HEK293 (cell line): ENCODE results near the gene CDH23.
A peak's percentile ranks its signal among the peaks of the same experiment; 100 is the strongest.

Experiments used
- CTCF ChIA-PET: fragments of 350-600 bp; formaldehyde crosslinking; extraction: SDS; loops from one replicate; lab custom pipeline; 2021; ENCODE audit warnings: antibody characterized with exemption; lab: Yijun Ruan, JAX
- POLR2A ChIA-PET: fragments of 300-600 bp; formaldehyde crosslinking; extraction: SDS; loops from one replicate; lab custom pipeline; 2020; ENCODE audit warnings: antibody characterized with exemption, inconsistent platforms; lab: Yijun Ruan, JAX
- H3K27ac ChIP-seq: fragments of 200-500 bp; sonication (Bioruptor generic); 2 replicates; pipeline ENCODE4 v1.5.1; 2014; ENCODE audit warnings: low read depth, low read length, control low read depth, inconsistent platforms; ENCODE audit errors: extremely low read depth
- H3K36me3 ChIP-seq, 2 experiments: fragments of 200-500 bp in 1 of 2; sonication (Bioruptor generic) in 1 of 2; 1 replicate in 1 of 2; 2 replicates in 1 of 2; pipeline ENCODE4 v1.5.1; 2014 to 2017; ENCODE audit warnings: inconsistent platforms in 2 of 2, low read length in 2 of 2; ENCODE audit not compliant: control insufficient read depth in 2 of 2, insufficient read depth in 1 of 2
- H3K4me1 ChIP-seq: fragments of 200-500 bp; sonication (Bioruptor generic); 2 replicates; pipeline ENCODE4 v1.5.1; 2014; ENCODE audit warnings: mild to moderate bottlenecking, low read length, inconsistent platforms; ENCODE audit not compliant: control insufficient read depth, insufficient read depth
- H3K4me3 ChIP-seq: 2 replicates; pipeline ENCODE4 v1.5.1; 2011; ENCODE audit warnings: low read depth, mild to moderate bottlenecking, control low read depth, low read length, moderate library complexity
- H3K9me3 ChIP-seq: fragments of 200-500 bp; sonication (Bioruptor generic); 2 replicates; pipeline ENCODE4 v1.5.1; 2014; ENCODE audit warnings: low read depth, low read length, inconsistent platforms; ENCODE audit not compliant: control insufficient read depth, insufficient read depth
- FEZF1 ChIP-seq: fragments of 450-650 bp; formaldehyde crosslinking; IDR thresholded peaks from 2 replicates; pipeline ENCODE4 v1.5.1; 2016; ENCODE audit warnings: missing biosample characterization, missing genetic modification characterization
- GLIS1 ChIP-seq: fragments of 450-650 bp; formaldehyde crosslinking; IDR thresholded peaks from 2 replicates; pipeline ENCODE4 v1.5.1; 2016; ENCODE audit warnings: missing biosample characterization, missing genetic modification characterization
- ZBTB20 ChIP-seq: fragments of 450-650 bp; formaldehyde crosslinking; IDR thresholded peaks from 2 replicates; pipeline ENCODE4 v1.5.1; 2016; ENCODE audit warnings: missing biosample characterization, missing genetic modification characterization
- ZBTB44 ChIP-seq: fragments of 450-650 bp; IDR thresholded peaks from 2 replicates; pipeline ENCODE4 v1.5.1; 2018; ENCODE audit warnings: missing biosample characterization, mild to moderate bottlenecking, missing genetic modification characterization
- ZNF23 ChIP-seq: fragments of 450-650 bp; formaldehyde crosslinking; IDR thresholded peaks from 2 replicates; pipeline ENCODE4 v1.5.1; 2016; ENCODE audit warnings: missing biosample characterization, missing genetic modification characterization, borderline replicate concordance
- ZNF26 ChIP-seq: fragments of 450-650 bp; formaldehyde crosslinking; IDR thresholded peaks from 2 replicates; pipeline ENCODE4 v1.5.1; 2016; ENCODE audit warnings: missing biosample characterization, missing genetic modification characterization
- ZNF416 ChIP-seq: fragments of 450-650 bp; formaldehyde crosslinking; IDR thresholded peaks from 2 replicates; pipeline ENCODE4 v1.5.1; 2016; ENCODE audit warnings: missing biosample characterization, missing genetic modification characterization
- ZNF621 ChIP-seq: fragments of 450-650 bp; formaldehyde crosslinking; IDR thresholded peaks from 2 replicates; pipeline ENCODE4 v1.5.1; 2017; ENCODE audit warnings: missing biosample characterization, missing genetic modification characterization
- ZNF660 ChIP-seq: fragments of 450-650 bp; IDR thresholded peaks from 2 replicates; pipeline ENCODE4 v1.5.1; 2018; ENCODE audit warnings: missing biosample characterization, mild to moderate bottlenecking, missing genetic modification characterization
- ZNF777 ChIP-seq: fragments of 450-650 bp; formaldehyde crosslinking; IDR thresholded peaks from 2 replicates; pipeline ENCODE4 v1.5.1; 2017; ENCODE audit warnings: missing biosample characterization, missing genetic modification characterization, borderline replicate concordance
- ZSCAN23 ChIP-seq: fragments of 450-650 bp; formaldehyde crosslinking; IDR thresholded peaks from 2 replicates; pipeline ENCODE4 v1.5.1; 2016; ENCODE audit warnings: missing biosample characterization, missing genetic modification characterization
- ZSCAN5A ChIP-seq: fragments of 450-650 bp; formaldehyde crosslinking; IDR thresholded peaks from 2 replicates; pipeline ENCODE4 v1.5.1; 2016; ENCODE audit warnings: missing biosample characterization, missing genetic modification characterization
- TF ChIP-seq, protein P1 (sequence below): fragments of 450-650 bp; formaldehyde crosslinking; conservative IDR thresholded peaks from 2 replicates; pipeline ENCODE4 v1.5.1; 2016; ENCODE audit warnings: low read depth, missing biosample characterization, missing genetic modification characterization

Gene CDH23

DNA sequence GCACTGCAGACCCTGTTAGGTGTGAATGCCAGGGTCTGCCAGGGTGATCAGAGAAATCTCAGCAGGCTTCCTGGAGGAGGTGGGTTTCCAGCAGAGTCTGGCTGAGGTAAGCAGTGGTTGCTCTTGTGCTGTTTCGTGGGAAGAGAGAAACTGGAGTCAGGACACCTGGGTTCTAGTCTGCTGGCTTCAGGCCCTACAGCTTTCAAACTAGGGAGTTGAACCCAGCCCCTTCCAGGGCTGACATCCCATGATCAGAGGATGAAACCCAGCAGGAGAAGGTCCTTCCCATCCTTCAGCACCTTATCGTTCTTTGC is 116.8 kb downstream of the CDH23 start:
- no peak overlapping the region for H3K27ac ChIP-seq
- H3K36me3 ChIP-seq: no peaks in the 10 kb centered on the region
- POLR2A ChIA-PET: no interaction called here
- CTCF ChIA-PET: interaction anchor here (0.5 to 1.2 kb wide), 5 partner anchors 8 to 197 kb away, joined by 3 to 4 read pairs (median 3); no protein-coding TSS in a partner anchor
- H3K9me3 ChIP-seq: no peaks in the 10 kb centered on the region
- H3K4me1 ChIP-seq: peaks cover 7% of the 10 kb centered on the region
- TF ChIP-seq, protein P1, sequence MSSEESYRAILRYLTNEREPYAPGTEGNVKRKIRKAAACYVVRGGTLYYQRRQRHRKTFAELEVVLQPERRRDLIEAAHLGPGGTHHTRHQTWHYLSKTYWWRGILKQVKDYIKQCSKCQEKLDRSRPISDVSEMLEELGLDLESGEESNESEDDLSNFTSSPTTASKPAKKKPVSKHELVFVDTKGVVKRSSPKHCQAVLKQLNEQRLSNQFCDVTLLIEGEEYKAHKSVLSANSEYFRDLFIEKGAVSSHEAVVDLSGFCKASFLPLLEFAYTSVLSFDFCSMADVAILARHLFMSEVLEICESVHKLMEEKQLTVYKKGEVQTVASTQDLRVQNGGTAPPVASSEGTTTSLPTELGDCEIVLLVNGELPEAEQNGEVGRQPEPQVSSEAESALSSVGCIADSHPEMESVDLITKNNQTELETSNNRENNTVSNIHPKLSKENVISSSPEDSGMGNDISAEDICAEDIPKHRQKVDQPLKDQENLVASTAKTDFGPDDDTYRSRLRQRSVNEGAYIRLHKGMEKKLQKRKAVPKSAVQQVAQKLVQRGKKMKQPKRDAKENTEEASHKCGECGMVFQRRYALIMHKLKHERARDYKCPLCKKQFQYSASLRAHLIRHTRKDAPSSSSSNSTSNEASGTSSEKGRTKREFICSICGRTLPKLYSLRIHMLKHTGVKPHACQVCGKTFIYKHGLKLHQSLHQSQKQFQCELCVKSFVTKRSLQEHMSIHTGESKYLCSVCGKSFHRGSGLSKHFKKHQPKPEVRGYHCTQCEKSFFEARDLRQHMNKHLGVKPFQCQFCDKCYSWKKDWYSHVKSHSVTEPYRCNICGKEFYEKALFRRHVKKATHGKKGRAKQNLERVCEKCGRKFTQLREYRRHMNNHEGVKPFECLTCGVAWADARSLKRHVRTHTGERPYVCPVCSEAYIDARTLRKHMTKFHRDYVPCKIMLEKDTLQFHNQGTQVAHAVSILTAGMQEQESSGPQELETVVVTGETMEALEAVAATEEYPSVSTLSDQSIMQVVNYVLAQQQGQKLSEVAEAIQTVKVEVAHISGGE (tag by site-specific recombination): no peak
- TF ChIP-seq GLIS1 (no peak), ZBTB44 (tag by site-specific recombination) (no peak), ZSCAN5A (tag by site-specific recombination) (no peak), ZSCAN23 (no peak), ZNF621 (tag by site-specific recombination) (no peak), ZNF416 (tag by site-specific recombination) (no peak), FEZF1 (tag by site-specific recombination) (no peak), ZNF777 (tag by site-specific recombination) (no peak)
- TF ChIP-seq, all 188 proteins: peak for 0
- no peak overlapping the region for H3K4me3 ChIP-seq

GRCh38 chr10:71513936-71514335 is 117.2 kb downstream of the CDH23 start:
- POLR2A ChIA-PET: no interaction called here

More at GRCh38 chr10:71513936-71514335, 117.2 kb downstream of the CDH23 start:
- Histone ChIP-seq H3K4me3 (no peak overlapping the region), H3K4me1 (peaks cover 7% of the 10 kb centered on the region), H3K36me3 (no peaks in the 10 kb centered on the region)
- TF ChIP-seq ZNF26 (no peak), ZNF23 (tag by site-specific recombination) (no peak), ZNF660 (tag by site-specific recombination) (no peak), ZBTB20 (tag by site-specific recombination) (peak; percentile 55)
- TF ChIP-seq, all 188 proteins: peak for 1
- H3K27ac ChIP-seq: no peak overlapping the region
- H3K9me3 ChIP-seq: no peaks in the 10 kb centered on the region
- CTCF ChIA-PET: interaction anchor here (0.5 to 1.2 kb wide), 5 partner anchors 8 to 197 kb away, joined by 3 to 4 read pairs (median 3); no protein-coding TSS in a partner anchor
